Natural killer cell treated with Interleukin-12 subunit alpha and Interleukin-12 subunit beta and Interleukin-15 and Interleukin-18, amount 100 ng/mL, for 72 hours (primary cell): ENCODE data around the gene WWC2. TPM values are rescaled to one million over a fixed set of nuclear protein-coding genes. Genes with fewer than 3 reads are reported as not detected.

Experiments used
- ATAC-seq, 2 donors: fragments of 150-1000 bp; cut with Tn5 transposase in 1 of 2; sonication (Bioruptor Pico), chemical (Tn5 transposase) in 1 of 2; 2 replicates each; pipeline ENCODE4 v1.10.0; 2021
- DNase-seq: peaks from one replicate; pipeline ENCODE4 v3.0.0; 2022; ENCODE audit warnings: low spot score
- H3K27ac Mint-ChIP-seq, 2 donors: 1 replicate in 1 of 2; 2 replicates in 1 of 2; pipeline ENCODE4 v1.8.0; 2022; ENCODE audit warnings: mixed read lengths in 2 of 2, mild to moderate bottlenecking in 1 of 2, moderate library complexity in 1 of 2
- H3K27me3 Mint-ChIP-seq, 2 donors: 1 replicate in 1 of 2; 2 replicates in 1 of 2; pipeline ENCODE4 v1.8.0; 2022; ENCODE audit warnings: mixed read lengths in 2 of 2
- H3K36me3 Mint-ChIP-seq: one replicate; pipeline ENCODE4 v1.8.0; 2022; ENCODE audit warnings: mixed read lengths
- H3K4me1 Mint-ChIP-seq, 2 donors: 1 replicate in 1 of 2; 2 replicates in 1 of 2; pipeline ENCODE4 v1.8.0; 2022; ENCODE audit warnings: low read depth in 2 of 2, mixed read lengths in 2 of 2, mild to moderate bottlenecking in 1 of 2
- H3K4me3 Mint-ChIP-seq: one replicate; pipeline ENCODE4 v1.8.0; 2022; ENCODE audit warnings: mixed read lengths
- H3K9me3 Mint-ChIP-seq: 2 replicates; pipeline ENCODE4 v1.8.0; 2022; ENCODE audit warnings: mixed read lengths
- total RNA-seq, 2 donors: library from RNA; stranded (reverse); gene quantifications; one replicate each; pipeline ENCODE4 v1.2.3, GENCODE V29; 2022

WWC2 gene
- total RNA-seq, 2 donors from 2014 or later, result 5.1 to 10.0 TPM

- Mint-ChIP-seq H3K9me3 (no peaks in the 10 kb centered on the region), H3K27ac (no peak overlapping the region), H3K4me1 (no peaks in the 10 kb centered on the region), H3K36me3 (no peaks in the 10 kb centered on the region), H3K27me3 (peaks cover 6 to 19% of the 10 kb centered on the region in 2 donors), H3K4me3 (no peak overlapping the region)
- ATAC-seq, result no peak
- DNase-seq, result no peak
Measured at GRCh38 chr4:183229397-183229796, 130.3 kb downstream of the WWC2 start.

- Mint-ChIP-seq H3K4me1 (peaks cover 0 to 3% of the 10 kb centered on the region in 2 donors), H3K27me3 (peaks cover 3 to 11% of the 10 kb centered on the region in 2 donors), H3K9me3 (no peaks in the 10 kb centered on the region), H3K36me3 (no peaks in the 10 kb centered on the region), H3K4me3 (no peak overlapping the region), H3K27ac (no peak overlapping the region)
- no peak for DNase-seq
- ATAC-seq, result no peak
Measured at GRCh38 chr4:183240581-183241321, 141.7 kb downstream of the WWC2 start.

- H3K27me3 Mint-ChIP-seq, result peaks cover 3 to 11% of the 10 kb centered on the region in 2 donors
- no peaks in the 10 kb centered on the region for H3K9me3 Mint-ChIP-seq
- DNase-seq (no peak), ATAC-seq (no peak)
- H3K4me1 Mint-ChIP-seq, result peaks cover 0 to 3% of the 10 kb centered on the region in 2 donors
- no peaks in the 10 kb centered on the region for H3K36me3 Mint-ChIP-seq
- H3K27ac Mint-ChIP-seq, result no peak overlapping the region
- H3K4me3 Mint-ChIP-seq, result no peak overlapping the region
Measured at GRCh38 chr4:183241322-183241640, 142.2 kb downstream of the WWC2 start.

GRCh38 chr4:183241721-183242151 lies 142.7 kb downstream of the WWC2 start:
- no peak for ATAC-seq

GRCh38 chr4:183242291-183242690 lies 143.2 kb downstream of the WWC2 start:
- ATAC-seq, result no peak
- Mint-ChIP-seq H3K9me3 (no peaks in the 10 kb centered on the region), H3K36me3 (no peaks in the 10 kb centered on the region), H3K27ac (no peak overlapping the region), H3K27me3 (peaks cover 3 to 11% of the 10 kb centered on the region in 2 donors), H3K4me1 (peaks cover 0 to 3% of the 10 kb centered on the region in 2 donors), H3K4me3 (no peak overlapping the region)
- no peak for DNase-seq

More at GRCh38 chr4:183241721-183242151, 142.7 kb downstream of the WWC2 start:
- peaks cover 3 to 11% of the 10 kb centered on the region in 2 donors for H3K27me3 Mint-ChIP-seq
- peaks cover 0 to 3% of the 10 kb centered on the region in 2 donors for H3K4me1 Mint-ChIP-seq
- no peak overlapping the region for H3K27ac Mint-ChIP-seq
- no peaks in the 10 kb centered on the region for H3K36me3 Mint-ChIP-seq
- H3K9me3 Mint-ChIP-seq, result no peaks in the 10 kb centered on the region
- no peak for DNase-seq
- no peak overlapping the region for H3K4me3 Mint-ChIP-seq

- ATAC-seq (no peak), DNase-seq (no peak)
- Mint-ChIP-seq H3K27me3 (no peaks in the 10 kb centered on the region), H3K4me3 (no peak overlapping the region), H3K9me3 (no peaks in the 10 kb centered on the region), H3K36me3 (no peaks in the 10 kb centered on the region), H3K4me1 (peaks cover 0 to 3% of the 10 kb centered on the region in 2 donors), H3K27ac (no peak overlapping the region)
Measured at GRCh38 chr4:183244019-183244418, 145.0 kb downstream of the WWC2 start.

- H3K4me3 Mint-ChIP-seq, result no peak overlapping the region
Measured at GRCh38 chr4:183244506-183244905, 145.4 kb downstream of the WWC2 start.

GRCh38 chr4:183248201-183248600 lies 149.1 kb downstream of the WWC2 start:
- Mint-ChIP-seq H3K9me3 (no peaks in the 10 kb centered on the region), H3K4me3 (no peak overlapping the region), H3K4me1 (peaks cover 0 to 3% of the 10 kb centered on the region in 2 donors), H3K36me3 (no peaks in the 10 kb centered on the region), H3K27ac (no peak overlapping the region), H3K27me3 (no peaks in the 10 kb centered on the region)
- ATAC-seq (no peak), DNase-seq (no peak)

More at GRCh38 chr4:183244506-183244905, 145.4 kb downstream of the WWC2 start:
- DNase-seq (no peak), ATAC-seq (no peak)
- H3K4me1 Mint-ChIP-seq, result peaks cover 0 to 3% of the 10 kb centered on the region in 2 donors
- no peaks in the 10 kb centered on the region for H3K27me3 Mint-ChIP-seq
- no peaks in the 10 kb centered on the region for H3K9me3 Mint-ChIP-seq
- H3K27ac Mint-ChIP-seq, result no peak overlapping the region
- H3K36me3 Mint-ChIP-seq, result no peaks in the 10 kb centered on the region

- Mint-ChIP-seq H3K4me1 (no peaks in the 10 kb centered on the region), H3K36me3 (no peaks in the 10 kb centered on the region), H3K27me3 (no peaks in the 10 kb centered on the region), H3K27ac (no peak overlapping the region), H3K9me3 (no peaks in the 10 kb centered on the region), H3K4me3 (no peak overlapping the region)
- DNase-seq, result no peak
- no peak for ATAC-seq
Measured at GRCh38 chr4:183249854-183250253, 150.8 kb downstream of the WWC2 start.

GRCh38 chr4:183250831-183251230 lies 151.8 kb downstream of the WWC2 start:
- DNase-seq (no peak), ATAC-seq (no peak)
- no peak overlapping the region for H3K27ac Mint-ChIP-seq
- no peaks in the 10 kb centered on the region for H3K4me1 Mint-ChIP-seq
- H3K4me3 Mint-ChIP-seq, result no peak overlapping the region
- H3K9me3 Mint-ChIP-seq, result no peaks in the 10 kb centered on the region
- H3K27me3 Mint-ChIP-seq, result no peaks in the 10 kb centered on the region
- no peaks in the 10 kb centered on the region for H3K36me3 Mint-ChIP-seq

- no peak for ATAC-seq
- no peaks in the 10 kb centered on the region for H3K36me3 Mint-ChIP-seq
Measured at GRCh38 chr4:183252959-183253358, 153.9 kb downstream of the WWC2 start.

GRCh38 chr4:183253451-183253850 lies 154.4 kb downstream of the WWC2 start:
- no peak overlapping the region for H3K27ac Mint-ChIP-seq
- no peak for ATAC-seq
- H3K4me3 Mint-ChIP-seq, result no peak overlapping the region
- no peaks in the 10 kb centered on the region for H3K36me3 Mint-ChIP-seq
- no peak for DNase-seq
- H3K4me1 Mint-ChIP-seq, result no peaks in the 10 kb centered on the region
- peaks cover 0 to 6% of the 10 kb centered on the region in 2 donors for H3K27me3 Mint-ChIP-seq
- no peaks in the 10 kb centered on the region for H3K9me3 Mint-ChIP-seq

More at GRCh38 chr4:183252959-183253358, 153.9 kb downstream of the WWC2 start:
- Mint-ChIP-seq H3K27ac (no peak overlapping the region), H3K27me3 (peaks cover 0 to 6% of the 10 kb centered on the region in 2 donors), H3K9me3 (no peaks in the 10 kb centered on the region), H3K4me1 (no peaks in the 10 kb centered on the region), H3K4me3 (no peak overlapping the region)
- DNase-seq, result no peak

- DNase-seq (no peak), ATAC-seq (no peak)
- H3K27ac Mint-ChIP-seq, result no peak overlapping the region
- H3K4me1 Mint-ChIP-seq, result no peaks in the 10 kb centered on the region
- H3K4me3 Mint-ChIP-seq, result no peak overlapping the region
- no peaks in the 10 kb centered on the region for H3K36me3 Mint-ChIP-seq
- H3K27me3 Mint-ChIP-seq, result peaks cover 0 to 6% of the 10 kb centered on the region in 2 donors
- no peaks in the 10 kb centered on the region for H3K9me3 Mint-ChIP-seq
Measured at GRCh38 chr4:183254162-183254561, 155.1 kb downstream of the WWC2 start.

GRCh38 chr4:183255487-183255886 lies 156.4 kb downstream of the WWC2 start:
- no peak overlapping the region for H3K4me3 Mint-ChIP-seq
- no peaks in the 10 kb centered on the region for H3K36me3 Mint-ChIP-seq
- no peaks in the 10 kb centered on the region for H3K9me3 Mint-ChIP-seq
- peaks cover 0 to 6% of the 10 kb centered on the region in 2 donors for H3K27me3 Mint-ChIP-seq
- ATAC-seq (no peak), DNase-seq (no peak)
- no peak overlapping the region for H3K27ac Mint-ChIP-seq
- no peaks in the 10 kb centered on the region for H3K4me1 Mint-ChIP-seq

- ATAC-seq, result no peak
- Mint-ChIP-seq H3K4me1 (no peaks in the 10 kb centered on the region), H3K36me3 (no peaks in the 10 kb centered on the region), H3K9me3 (no peaks in the 10 kb centered on the region), H3K4me3 (no peak overlapping the region), H3K27me3 (peaks cover 0 to 6% of the 10 kb centered on the region in 2 donors), H3K27ac (no peak overlapping the region)
- DNase-seq, result no peak
Measured at GRCh38 chr4:183256343-183256742, 157.3 kb downstream of the WWC2 start.
